ENCODE measurements around the gene MPO.

MPO gene

GRCh38 chr17:58308985-58309917, 28.5 kb upstream of the MPO start:
- H3K4me1 ChIP-seq (ENCODE audit: control insufficient read depth, insufficient read depth, low read length) = no peaks in the 10 kb centered on the region
- no peak overlapping the region for H3K9ac ChIP-seq (ENCODE audit: low read depth, low read length)
- no peak overlapping the region for H3K4me3 ChIP-seq (ENCODE audit: low read depth, low read length)
- H3K27me3 ChIP-seq (ENCODE audit: control insufficient read depth, insufficient read depth, low read length) = no peaks in the 10 kb centered on the region
- H3K9me3 ChIP-seq (ENCODE audit: control insufficient read depth, insufficient read depth, low read length) = no peaks in the 10 kb centered on the region
- peaks cover 5% of the 10 kb centered on the region for H3K36me3 ChIP-seq (ENCODE audit: control insufficient read depth, insufficient read depth, low read length)

- H3K36me3 ChIP-seq (ENCODE audit: control insufficient read depth, insufficient read depth, low read length) = peaks cover 5% of the 10 kb centered on the region
- H3K4me1 ChIP-seq (ENCODE audit: control insufficient read depth, insufficient read depth, low read length) = peaks cover 5% of the 10 kb centered on the region
- H3K9me3 ChIP-seq (ENCODE audit: control insufficient read depth, insufficient read depth, low read length) = no peaks in the 10 kb centered on the region
- no peaks in the 10 kb centered on the region for H3K27me3 ChIP-seq (ENCODE audit: control insufficient read depth, insufficient read depth, low read length)
- H3K4me3 ChIP-seq (ENCODE audit: low read depth, low read length) = no peak overlapping the region
- no peak overlapping the region for H3K9ac ChIP-seq (ENCODE audit: low read depth, low read length)
These were observed 27.6 kb upstream of the MPO start for GRCh38 chr17:58308173-58308984.

GRCh38 chr17:58307468-58308172, 26.9 kb upstream of the MPO start:
- H3K27me3 ChIP-seq (ENCODE audit: control insufficient read depth, insufficient read depth, low read length) = no peaks in the 10 kb centered on the region
- H3K9ac ChIP-seq (ENCODE audit: low read depth, low read length) = no peak overlapping the region
- H3K4me3 ChIP-seq (ENCODE audit: low read depth, low read length) = no peak overlapping the region
- H3K9me3 ChIP-seq (ENCODE audit: control insufficient read depth, insufficient read depth, low read length) = no peaks in the 10 kb centered on the region
- peaks cover 5% of the 10 kb centered on the region for H3K4me1 ChIP-seq (ENCODE audit: control insufficient read depth, insufficient read depth, low read length)
- peaks cover 5% of the 10 kb centered on the region for H3K36me3 ChIP-seq (ENCODE audit: control insufficient read depth, insufficient read depth, low read length)

GRCh38 chr17:58306131-58306951, 25.6 kb upstream of the MPO start:
- H3K27me3 ChIP-seq (ENCODE audit: control insufficient read depth, insufficient read depth, low read length) = no peaks in the 10 kb centered on the region

GRCh38 chr17:58305626-58306025, 24.9 kb upstream of the MPO start:
- H3K4me3 ChIP-seq (ENCODE audit: low read depth, low read length) = no peak overlapping the region
- H3K27me3 ChIP-seq (ENCODE audit: control insufficient read depth, insufficient read depth, low read length) = no peaks in the 10 kb centered on the region
- no peak overlapping the region for H3K9ac ChIP-seq (ENCODE audit: low read depth, low read length)
- H3K36me3 ChIP-seq (ENCODE audit: control insufficient read depth, insufficient read depth, low read length) = peaks cover 5% of the 10 kb centered on the region
- no peaks in the 10 kb centered on the region for H3K9me3 ChIP-seq (ENCODE audit: control insufficient read depth, insufficient read depth, low read length)
- peaks cover 5% of the 10 kb centered on the region for H3K4me1 ChIP-seq (ENCODE audit: control insufficient read depth, insufficient read depth, low read length)

More at GRCh38 chr17:58306131-58306951, 25.6 kb upstream of the MPO start:
- Histone ChIP-seq H3K4me3 (ENCODE audit: low read depth, low read length) (no peak overlapping the region), H3K9ac (ENCODE audit: low read depth, low read length) (no peak overlapping the region), H3K4me1 (ENCODE audit: control insufficient read depth, insufficient read depth, low read length) (peaks cover 5% of the 10 kb centered on the region), H3K36me3 (ENCODE audit: control insufficient read depth, insufficient read depth, low read length) (peaks cover 5% of the 10 kb centered on the region), H3K9me3 (ENCODE audit: control insufficient read depth, insufficient read depth, low read length) (no peaks in the 10 kb centered on the region)

- peaks cover 5% of the 10 kb centered on the region for H3K36me3 ChIP-seq (ENCODE audit: control insufficient read depth, insufficient read depth, low read length)
- H3K9ac ChIP-seq (ENCODE audit: low read depth, low read length) = no peak overlapping the region
- H3K9me3 ChIP-seq (ENCODE audit: control insufficient read depth, insufficient read depth, low read length) = no peaks in the 10 kb centered on the region
- no peaks in the 10 kb centered on the region for H3K27me3 ChIP-seq (ENCODE audit: control insufficient read depth, insufficient read depth, low read length)
- no peak overlapping the region for H3K4me3 ChIP-seq (ENCODE audit: low read depth, low read length)
- peaks cover 5% of the 10 kb centered on the region for H3K4me1 ChIP-seq (ENCODE audit: control insufficient read depth, insufficient read depth, low read length)
These were observed 24.2 kb upstream of the MPO start for GRCh38 chr17:58304750-58305486.

- Histone ChIP-seq H3K9me3 (ENCODE audit: control insufficient read depth, insufficient read depth, low read length) (no peaks in the 10 kb centered on the region), H3K36me3 (ENCODE audit: control insufficient read depth, insufficient read depth, low read length) (peaks cover 5% of the 10 kb centered on the region), H3K4me3 (ENCODE audit: low read depth, low read length) (no peak overlapping the region), H3K27me3 (ENCODE audit: control insufficient read depth, insufficient read depth, low read length) (no peaks in the 10 kb centered on the region), H3K9ac (ENCODE audit: low read depth, low read length) (no peak overlapping the region), H3K4me1 (ENCODE audit: control insufficient read depth, insufficient read depth, low read length) (peaks cover 5% of the 10 kb centered on the region)
These were observed 23.4 kb upstream of the MPO start for GRCh38 chr17:58303971-58304749.

- Histone ChIP-seq H3K9ac (ENCODE audit: low read depth, low read length) (no peak overlapping the region), H3K27me3 (ENCODE audit: control insufficient read depth, insufficient read depth, low read length) (no peaks in the 10 kb centered on the region), H3K9me3 (ENCODE audit: control insufficient read depth, insufficient read depth, low read length) (no peaks in the 10 kb centered on the region), H3K4me1 (ENCODE audit: control insufficient read depth, insufficient read depth, low read length) (peaks cover 5% of the 10 kb centered on the region), H3K36me3 (ENCODE audit: control insufficient read depth, insufficient read depth, low read length) (peaks cover 5% of the 10 kb centered on the region), H3K4me3 (ENCODE audit: low read depth, low read length) (no peak overlapping the region)
These were observed 22.3 kb upstream of the MPO start for GRCh38 chr17:58302919-58303585.

GRCh38 chr17:58302171-58302918, 21.6 kb upstream of the MPO start:
- Histone ChIP-seq H3K4me3 (ENCODE audit: low read depth, low read length) (no peak overlapping the region), H3K4me1 (ENCODE audit: control insufficient read depth, insufficient read depth, low read length) (peaks cover 5% of the 10 kb centered on the region), H3K9ac (ENCODE audit: low read depth, low read length) (no peak overlapping the region), H3K36me3 (ENCODE audit: control insufficient read depth, insufficient read depth, low read length) (peaks cover 3% of the 10 kb centered on the region), H3K9me3 (ENCODE audit: control insufficient read depth, insufficient read depth, low read length) (no peaks in the 10 kb centered on the region), H3K27me3 (ENCODE audit: control insufficient read depth, insufficient read depth, low read length) (no peaks in the 10 kb centered on the region)
